Eye (tissue), 1 donor: ENCODE results near the gene NPBWR2.

Experiments
- DNase-seq: peaks from one replicate; pipeline ENCODE4 v3.0.0-alpha.2; 2015

NPBWR2 gene

DNA sequence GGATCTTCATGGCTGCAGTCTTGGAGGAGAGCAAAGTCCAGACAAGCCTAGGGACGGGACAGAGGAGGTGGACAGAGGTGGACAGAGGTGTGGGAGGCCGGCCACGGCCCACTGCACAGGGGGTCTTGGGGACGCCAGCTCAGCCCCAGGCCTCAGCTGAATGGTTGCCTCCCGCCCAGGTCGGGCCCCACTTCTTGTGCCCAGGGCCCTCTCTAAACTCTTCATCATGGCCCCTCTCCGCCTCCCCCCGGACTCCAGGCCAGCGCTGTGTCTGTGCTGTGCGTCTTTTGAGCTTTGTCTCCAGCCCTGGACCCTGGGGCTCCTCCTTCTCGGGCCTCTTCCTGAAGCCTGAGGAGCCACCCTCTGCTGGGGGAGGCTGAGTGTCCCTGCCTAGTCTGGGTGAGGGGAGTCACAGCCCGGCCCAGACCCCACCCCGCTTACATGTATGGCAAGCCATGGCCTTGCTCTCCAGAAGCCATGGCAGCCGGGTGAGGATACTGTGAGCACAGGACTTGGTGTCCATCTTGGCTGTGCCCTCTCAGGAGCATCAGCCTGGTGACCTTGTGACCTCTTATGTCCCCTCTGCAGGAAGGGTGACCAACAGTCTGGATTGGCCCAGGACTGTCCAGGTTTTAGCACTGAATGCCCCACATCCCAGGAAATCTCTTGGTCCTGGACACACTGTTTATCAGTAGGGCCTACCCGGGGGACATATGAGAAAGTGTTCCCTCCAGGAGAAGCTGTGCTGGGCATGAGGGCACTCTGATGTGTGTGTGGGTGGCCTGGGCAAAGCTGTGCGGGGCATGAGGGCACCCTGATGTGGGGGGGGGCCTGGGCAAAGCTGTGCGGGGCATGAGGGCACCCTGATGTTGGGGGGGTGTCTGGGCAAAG lies 9.4 kb upstream of the NPBWR2 start:
- no peak for DNase-seq

DNA sequence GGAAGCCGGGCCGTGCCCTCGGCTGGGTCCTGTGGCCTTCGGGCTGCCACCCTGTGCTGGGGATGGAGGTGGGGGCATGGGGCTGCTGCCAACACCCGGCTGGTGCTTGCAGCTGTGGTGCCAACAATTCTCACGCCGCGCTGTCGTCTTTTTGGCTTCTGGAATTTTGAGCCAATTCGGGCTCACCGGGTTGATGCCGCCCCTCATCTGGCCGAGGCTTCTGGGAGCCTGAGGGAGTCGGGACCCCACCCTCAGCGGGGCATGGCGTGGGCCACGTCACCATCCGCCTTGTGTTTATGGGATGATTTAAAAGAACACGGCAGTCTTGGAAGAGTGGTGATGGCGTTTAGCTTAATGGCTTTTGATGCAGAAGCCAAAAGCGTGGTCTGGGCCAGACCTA lies 8.7 kb upstream of the NPBWR2 start:
- DNase-seq = no peak

DNA sequence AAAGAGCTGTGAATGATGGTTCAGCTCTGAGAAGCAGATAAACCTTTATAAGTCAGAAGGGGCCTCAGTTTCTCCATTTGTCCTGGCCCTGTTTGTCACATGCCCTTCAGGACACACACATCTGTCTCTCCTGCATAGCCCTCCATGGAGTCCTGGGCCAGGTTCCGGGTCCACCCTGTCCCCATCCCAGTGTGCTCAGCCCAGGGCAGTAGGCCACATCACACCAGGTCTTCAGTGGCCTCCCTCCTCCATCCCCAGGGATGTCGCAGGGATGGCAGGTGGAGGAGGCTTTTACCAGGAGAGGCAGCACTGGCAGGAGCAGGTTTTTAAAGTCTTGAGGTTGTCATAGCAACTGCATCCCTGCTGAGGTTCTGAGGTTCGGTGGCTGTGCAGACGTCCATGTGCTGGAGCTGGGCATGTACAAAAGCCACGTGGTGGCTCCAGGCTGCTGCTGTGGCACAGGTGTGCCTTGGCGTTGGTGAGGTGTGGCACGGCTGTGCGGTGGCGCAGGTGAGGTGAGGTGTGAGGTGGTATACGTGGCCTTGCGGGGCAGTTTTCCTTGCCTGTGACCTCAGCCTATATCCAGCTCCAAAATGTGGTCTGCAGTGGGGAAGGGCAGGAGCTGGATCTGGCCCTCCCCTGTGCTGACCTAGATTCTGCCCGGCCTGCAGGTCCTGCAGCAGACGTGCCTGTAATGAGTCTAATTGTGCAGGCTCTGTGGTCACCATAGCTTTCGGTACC lies 8.0 kb upstream of the NPBWR2 start:
- DNase-seq = no peak

DNA sequence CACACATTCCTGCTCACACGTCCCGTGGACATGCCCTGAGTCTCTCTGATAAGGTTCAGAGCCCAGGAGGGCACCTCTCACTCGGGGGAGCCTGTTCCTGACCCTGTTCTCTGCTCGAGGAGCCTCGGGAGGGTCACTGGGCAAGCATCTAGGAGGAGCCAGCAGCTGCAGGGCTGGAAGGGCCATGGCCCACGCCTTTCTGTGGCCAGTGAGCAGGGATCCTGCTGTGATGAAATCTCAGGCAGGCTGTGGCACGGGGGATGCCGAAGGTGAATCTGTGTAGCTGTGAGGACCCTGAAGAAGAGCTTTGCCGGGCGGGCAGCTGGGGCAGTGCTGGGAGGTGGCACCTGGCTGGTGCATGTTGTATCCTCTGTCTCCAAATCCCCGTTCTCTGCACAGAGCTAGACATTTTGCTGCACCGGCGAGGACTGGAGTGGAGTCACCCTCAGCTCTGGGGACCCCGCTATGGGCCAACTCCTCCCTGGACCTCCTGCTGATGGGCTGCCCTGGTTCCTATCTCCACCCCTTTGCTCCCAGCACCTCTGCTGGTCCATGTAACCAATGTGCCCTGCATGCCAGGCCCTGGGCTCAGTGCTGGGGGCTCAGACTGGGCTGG lies 7.1 kb upstream of the NPBWR2 start:
- DNase-seq = no peak

DNA sequence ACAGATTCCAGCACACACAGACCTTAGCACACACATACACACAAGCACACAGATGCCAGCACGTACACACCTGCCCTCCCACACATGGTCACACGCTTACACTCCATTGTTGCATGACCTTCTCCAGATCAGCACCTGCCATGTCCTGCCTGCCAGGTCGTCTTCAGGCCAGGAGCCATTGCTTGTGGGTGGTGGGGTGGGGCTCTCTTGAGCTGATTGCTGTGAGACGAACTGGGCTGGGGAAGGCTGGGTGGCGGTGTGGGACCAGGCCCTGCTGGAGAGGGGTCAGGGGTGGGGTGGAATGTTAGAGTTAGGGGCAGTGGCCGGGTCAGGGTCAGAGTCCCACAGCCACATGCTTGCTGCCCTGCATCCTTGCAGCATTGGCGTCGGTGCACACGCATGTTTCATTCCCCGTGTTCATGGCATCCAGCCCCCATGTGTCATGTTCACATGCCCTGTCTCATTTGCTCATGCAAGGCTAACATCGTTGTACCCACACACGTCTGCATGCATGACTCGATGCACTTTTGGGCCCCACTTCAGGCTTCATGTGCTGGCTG lies 6.5 kb upstream of the NPBWR2 start:
- DNase-seq = no peak

DNA sequence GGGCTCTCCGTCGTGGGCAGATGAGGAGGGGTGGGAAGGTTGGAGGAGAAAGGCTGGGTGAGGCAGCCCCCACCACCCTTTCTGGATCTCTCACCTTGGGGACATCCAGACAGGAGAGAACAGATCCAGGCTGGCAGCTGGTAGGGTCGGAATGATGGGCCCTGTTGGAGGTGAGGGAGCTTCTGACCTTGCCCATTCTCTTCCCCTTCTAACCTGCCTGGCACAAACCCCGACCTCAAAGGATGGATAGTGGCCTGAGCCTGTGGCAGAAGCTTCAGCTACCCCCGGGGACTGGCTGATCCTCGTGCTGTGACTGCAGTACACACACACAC lies 6.0 kb upstream of the NPBWR2 start:
- DNase-seq = no peak

DNA sequence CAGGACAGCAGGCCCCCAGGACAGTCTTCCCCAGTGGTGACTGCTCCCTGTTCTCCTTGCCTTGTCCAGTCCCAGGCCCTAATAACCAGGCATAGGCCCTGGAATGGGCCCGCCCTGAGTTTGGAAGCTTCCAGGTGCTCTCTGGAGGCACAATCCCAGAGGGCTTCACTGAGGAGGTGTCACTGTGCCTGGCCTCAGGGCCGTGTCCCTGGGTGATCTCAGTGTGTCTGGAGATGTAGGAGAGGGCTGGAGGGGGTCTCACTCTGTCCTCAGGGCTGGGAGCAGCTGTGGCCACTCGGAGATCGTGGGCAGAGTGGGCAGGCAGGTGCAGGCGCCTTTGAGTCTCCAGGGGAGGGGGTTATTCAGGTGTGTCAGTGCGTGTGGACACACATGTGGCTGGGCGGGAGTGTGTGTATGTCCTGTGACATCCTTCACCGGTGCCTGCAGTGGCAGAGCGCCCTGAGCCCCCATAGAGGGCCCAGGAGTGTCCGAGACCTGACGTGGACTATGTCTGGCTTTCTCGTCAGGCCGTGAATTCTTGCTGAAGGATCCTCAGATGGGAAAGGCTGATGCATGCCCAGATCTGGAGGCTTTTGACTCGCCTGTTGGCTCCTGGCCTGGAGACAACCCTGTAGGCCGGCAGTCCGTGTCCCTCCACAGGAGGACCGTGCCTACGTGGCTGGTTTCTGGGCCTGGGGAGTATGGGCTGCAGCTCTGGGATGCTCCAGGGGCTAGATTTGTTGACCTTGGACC lies 5.5 kb upstream of the NPBWR2 start:
- DNase-seq = no peak

DNA sequence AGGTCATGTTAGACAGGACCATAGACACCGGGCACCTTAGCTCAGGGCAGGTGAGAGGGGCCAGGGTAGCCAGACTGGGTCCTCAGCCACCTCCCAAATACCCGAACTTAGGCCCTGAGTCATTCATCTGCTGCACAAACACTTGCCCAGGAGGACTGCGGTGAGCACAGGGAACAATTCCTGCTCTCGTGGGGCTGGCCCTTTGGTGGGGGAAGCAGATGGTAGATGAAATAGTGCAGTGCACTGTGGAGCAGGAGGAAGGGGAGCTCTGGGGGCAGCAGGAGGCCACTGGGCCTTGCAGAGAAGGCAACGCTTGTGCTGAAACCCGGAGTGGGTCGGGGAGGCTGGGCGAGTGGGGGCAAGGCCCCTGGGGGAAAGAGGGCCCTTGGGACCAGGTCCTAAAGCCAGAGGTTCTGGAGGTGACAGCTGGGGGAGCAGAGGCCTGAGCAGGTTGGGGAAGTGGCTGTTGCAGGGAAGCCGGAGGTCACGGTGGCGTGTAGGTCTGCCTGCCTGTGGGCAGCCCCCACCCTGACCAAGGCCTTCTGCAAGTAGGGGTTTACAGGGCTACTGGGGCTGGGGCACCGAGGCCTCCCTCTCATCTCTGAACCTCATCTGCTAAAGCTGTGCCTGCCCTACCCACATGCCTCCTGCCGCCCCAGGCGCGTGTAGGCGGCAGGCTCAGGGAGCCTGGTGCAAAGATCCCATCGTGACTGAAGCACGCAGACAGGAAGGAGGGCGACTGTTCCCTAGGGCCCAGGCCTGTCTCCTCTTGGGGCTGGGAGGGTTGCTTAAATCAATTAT lies 4.7 kb upstream of the NPBWR2 start:
- no peak for DNase-seq

DNA sequence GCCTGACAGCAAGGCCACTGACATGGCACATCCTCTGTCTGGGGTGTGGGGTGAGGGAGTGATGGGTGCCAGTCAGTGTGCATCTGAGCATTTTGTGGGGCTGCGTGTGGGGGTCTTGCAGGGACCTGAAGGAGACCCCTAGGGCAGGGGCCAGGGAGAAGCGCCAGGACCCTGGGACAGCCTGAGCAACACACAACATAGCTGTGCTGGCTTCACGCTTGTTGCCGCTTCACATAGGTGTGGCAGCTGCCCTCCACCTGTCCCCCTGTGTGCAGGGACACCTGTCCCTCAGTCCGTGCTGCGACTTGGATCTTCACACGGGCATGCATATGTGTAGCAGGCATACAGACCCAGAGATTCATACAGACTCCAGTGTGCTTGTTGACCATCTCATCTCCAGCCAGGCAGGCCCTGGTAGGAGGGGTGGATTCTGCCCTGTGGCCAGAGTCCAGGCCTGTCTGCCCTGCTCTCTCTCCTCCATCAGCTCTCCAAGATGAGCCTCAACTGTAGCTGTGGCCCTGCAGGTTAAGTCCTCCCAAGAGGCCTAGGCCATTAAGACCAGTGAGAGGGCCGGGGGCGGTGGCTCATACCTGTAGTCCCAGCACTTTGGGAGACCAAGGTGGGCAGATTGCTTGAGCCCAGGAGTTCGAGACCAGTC lies 3.2 kb upstream of the NPBWR2 start:
- no peak for DNase-seq

DNA sequence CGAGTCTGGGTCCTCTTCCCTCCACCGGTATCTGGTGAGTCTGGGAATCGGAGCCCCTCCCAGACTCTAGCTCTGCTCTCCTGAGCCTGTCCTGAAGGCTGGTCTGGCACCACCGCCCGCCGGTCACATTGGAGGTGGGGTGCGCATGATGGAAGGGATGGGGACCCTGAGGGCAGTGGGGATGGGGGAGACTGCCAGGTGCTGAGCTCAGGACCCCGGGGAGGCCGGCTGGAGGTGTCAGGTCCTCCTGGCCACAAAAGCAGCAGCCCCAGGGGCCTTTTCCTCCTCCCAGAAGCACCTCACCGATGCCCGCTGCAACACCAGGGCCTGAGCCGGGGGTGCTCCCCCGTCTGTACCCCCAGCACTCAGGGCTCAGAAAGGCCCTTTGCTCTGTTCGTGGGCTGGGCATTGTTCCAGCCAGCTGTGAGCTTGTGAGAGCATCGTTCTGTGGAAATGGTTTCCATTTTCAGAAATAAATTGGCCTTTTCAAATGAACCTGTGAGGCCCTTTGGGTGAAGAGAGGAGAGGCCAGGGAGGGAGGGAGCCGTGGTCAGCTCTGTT lies 2.5 kb upstream of the NPBWR2 start:
- DNase-seq = no peak

DNA sequence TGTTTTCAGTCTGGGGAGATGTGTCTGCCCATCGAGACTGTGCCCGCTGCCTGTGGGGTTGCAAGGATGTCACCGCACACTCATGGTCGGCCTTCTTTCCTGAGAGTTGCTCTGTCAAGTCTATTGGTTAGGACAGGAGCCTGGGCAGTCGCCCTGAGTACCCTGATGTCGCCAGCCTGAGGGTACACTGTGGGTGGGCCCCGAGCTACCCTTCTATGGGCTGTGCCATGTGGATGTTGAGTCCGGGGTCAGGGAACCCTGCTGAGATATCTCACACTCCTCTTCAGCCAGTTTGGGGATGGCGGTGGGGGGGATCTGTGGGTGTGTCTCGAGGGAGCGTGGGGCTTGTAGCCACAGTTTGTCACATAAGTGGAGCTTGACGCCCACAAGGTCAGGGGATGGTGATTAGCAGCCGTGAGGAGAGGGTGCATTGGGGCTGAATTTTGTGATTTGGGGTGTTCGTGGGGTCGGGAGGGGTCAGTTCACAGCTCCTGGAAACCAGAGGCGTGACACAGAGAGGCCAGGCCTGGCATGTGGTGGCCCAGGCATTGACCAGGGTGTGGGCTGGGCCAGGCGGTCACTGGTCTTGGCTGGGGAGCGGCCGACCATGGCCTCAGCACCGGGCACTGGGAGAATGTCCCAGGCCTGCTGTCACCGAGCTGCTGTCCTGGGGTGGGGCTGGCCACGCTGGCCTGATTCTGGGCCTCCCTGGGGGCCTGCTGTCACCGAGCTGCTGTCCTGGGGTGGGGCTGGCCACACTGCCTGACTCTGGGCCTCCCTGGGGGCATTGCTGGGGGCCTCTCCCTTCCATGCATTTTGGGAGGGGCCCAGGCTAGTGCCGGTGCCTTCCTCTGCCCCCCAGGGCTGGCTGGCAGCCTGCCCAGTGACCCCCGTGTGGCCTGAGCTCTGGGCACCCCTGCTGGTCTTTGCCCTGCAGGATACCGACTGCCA lies 1.6 kb upstream of the NPBWR2 start:
- DNase-seq = no peak

DNA sequence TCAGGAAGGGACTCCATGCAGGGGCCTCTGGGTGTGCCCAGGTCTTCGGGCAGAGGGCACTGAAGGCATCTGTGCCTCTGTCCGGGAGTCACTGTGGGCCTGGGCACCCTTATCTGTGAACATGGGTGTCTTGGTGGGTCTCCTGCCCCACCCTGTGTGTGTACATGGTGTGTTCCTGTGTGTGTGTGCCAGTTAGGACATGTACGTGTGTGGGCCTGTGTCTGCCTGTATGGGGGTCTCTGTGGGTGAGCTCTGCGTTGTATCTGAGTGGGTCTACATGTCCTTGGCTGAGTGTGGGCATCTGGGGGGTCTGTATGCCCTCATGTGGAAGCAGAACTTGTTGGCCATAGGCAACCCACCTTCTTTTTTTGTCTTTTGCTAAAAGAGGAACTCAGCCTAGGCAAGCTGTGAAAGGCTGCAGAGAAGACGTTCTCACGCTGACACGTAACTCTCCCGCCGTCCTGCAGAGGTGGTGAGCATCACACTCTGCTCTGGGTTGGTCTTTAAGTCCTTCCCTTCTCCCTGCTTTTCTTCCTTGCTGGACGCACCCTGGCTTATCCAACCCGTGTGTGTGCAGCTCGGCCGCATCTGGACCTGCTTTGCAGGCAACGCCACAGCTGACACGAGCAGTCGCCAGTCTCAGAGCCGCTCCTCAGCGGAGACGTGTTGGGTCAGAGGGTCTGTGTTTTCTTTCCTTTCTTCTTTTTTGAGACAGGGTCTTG lies 532 bp upstream of the NPBWR2 start:
- no peak for DNase-seq

DNA sequence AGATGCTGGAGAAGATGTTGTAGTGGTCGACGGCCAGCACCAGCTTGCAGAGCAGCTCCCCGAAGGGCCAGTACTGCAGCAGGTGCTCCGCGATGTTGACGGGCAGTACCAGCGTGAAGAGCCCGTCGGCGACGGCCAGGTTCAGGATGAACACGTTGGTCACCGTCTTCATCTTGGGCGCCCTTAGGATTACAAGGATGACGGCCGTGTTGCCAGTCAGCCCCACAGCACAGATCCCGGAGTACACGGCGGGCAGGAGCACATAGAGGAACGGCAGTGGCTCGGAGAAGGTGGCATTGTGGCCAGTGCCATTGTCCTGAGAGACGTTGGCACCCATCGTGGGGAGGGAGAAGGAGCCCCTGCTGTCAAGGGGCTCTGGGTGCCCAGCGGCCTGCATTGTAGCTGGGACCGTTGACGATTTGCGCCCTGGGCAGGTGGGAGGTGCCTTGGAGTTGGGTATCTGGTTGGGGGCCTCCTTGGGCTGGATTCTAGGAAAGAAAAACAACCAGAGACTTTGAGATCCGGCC lies 867 bp downstream of the NPBWR2 start:
- DNase-seq = no peak

DNA sequence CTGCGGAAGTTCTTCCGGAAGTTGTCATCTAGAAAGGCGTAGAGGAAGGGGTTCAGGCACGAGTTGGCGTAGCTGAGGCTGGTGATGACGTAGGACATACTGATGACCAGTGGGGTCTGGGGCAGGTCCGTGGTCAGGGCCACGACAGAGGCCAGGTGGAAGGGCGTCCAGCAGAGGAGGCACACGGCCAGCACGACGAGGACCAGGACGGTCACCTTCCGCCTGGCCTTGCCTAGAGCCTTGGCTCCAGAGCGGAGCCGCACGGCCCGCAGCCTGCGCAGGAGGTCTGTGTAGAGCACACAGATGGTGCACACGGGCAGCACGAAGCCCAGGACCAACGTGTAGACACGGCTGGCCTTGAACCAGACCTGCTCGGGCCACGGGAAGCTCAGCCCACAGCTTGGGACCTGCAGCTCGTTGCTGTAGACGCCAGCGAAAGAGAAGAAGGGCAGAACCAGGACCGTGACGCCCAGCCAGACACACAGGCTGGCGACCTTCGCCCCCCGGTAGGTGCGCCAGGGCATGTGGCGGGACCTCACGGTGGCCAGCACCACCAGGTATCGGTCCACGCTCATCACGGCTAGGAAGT lies 1.4 kb downstream of the NPBWR2 start:
- no peak for DNase-seq

DNA sequence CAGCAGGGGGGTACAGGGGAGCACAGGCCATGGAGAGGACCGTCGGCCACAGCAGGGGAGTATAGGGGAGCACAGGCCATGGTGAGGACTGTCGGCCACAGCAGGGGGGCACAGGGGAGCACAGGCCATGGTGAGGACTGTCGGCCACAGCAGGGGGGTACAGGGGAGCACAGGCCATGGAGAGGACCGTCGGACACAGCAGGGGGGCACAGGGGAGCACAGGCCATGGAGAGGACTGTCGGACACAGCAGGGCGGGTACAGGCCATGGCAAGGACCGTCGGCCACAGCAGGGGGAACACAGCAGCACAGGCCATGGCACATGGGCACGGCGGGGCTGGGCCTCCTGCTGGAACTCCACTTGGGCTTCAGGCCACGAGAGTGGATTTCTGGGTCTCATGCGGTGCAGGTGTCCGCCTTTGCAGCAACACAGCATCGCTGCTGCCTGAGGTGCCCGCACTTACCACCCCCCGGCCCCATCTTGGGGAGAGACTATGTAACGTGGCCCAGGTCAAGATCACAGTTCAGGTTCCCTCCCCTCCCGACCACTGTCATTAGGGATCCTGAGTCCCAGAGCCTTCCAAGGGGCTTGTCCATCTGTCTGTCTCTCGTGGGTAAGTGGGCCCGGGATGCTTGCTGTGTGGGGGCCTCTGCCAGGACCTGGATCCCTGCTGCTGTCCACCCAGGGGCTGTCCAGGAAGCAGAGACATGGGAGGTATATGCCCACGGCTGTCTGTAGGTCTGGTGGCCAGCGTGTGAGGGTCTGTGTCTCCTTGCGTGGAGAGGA lies 2.5 kb downstream of the NPBWR2 start:
- DNase-seq = no peak

DNA sequence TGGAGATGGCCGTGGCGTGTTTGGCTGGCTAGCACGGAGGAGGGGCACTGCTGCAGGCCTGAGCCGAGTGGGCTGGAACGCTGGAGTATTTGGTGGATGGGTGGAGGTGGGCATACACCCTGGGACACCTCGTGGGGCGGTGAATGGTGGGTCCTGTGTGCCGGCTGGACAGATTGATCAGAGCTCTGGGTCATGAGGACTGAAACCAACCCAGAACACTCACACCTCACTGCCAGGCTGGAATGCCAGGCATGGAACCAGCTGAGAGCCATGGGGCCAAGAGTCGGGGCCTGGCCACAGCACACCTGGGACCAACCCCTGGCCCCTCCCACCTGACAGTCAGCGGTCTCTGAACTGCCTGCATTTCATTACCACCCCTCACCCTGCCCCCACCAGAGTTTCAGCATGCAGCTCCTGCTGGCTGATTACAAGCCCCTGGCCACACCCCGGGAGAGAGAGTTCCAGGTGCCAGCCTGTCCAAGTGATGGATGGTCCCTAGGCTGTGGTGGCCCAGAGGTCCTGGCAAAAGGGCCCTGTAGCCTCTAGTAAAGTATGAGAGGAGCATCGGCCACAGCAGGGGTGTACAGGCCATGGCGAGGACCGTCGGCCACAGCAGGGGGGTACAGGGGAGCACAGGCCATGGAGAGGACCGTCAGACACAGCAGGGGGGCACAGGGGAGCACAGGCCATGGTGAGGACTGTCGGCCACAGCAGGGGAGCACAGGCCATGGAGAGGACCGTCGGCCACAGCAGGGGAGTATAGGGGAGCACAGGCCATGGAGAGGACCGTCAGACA lies 3.3 kb downstream of the NPBWR2 start:
- no peak for DNase-seq
